Measurements from ENCODE around the gene RIN3. TPM values are rescaled to one million over a fixed set of nuclear protein-coding genes. Genes with fewer than 3 reads are reported as not detected.

The RIN3 gene
- total and polyA plus RNA-seq, 2 experiments from 2014 or later = 1.8 to 7.0 TPM

DNA sequence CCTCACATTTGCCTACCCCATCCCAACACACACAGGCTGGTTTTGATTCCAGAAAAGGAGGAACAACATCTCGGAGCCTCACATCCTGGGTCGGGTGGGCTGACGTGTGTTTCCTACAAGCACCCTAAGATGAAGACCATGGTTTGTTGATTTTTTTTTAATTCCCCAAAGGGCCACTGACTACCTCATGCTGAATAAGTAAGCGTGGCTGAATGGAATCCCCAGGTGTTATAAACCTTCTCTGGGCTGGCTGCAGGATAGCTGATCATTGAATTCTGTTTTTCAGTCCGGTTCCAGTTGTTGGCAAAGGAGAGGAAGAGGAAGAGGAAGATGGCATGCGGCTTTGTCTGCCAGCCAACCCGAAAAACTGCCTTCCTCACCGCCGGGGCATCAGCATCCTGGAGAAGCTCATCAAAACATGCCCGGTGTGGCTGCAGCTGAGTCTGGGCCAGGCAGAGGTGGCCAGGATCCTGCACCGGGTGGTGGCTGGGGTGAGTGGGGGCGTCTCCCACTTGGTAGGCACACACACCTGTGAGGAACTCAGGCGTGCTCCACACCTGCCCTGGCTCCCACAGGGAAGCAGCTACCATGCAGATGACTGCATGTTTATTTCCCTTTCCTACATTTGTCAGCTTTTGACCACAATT is 42.0 kb downstream of the RIN3 start:
- 93% methylated on average over 12 to 13 of the region's 13 CpGs for WGBS, 2 experiments (ENCODE audit: low coverage in 1 of 2, low lambda C conversion rate in 2 of 2, missing lambda C conversion rate in 2 of 2)
- H3K4me2 ChIP-seq (ENCODE audit: unreplicated experiment) = no peak overlapping the region
- TF ChIP-seq EZH2 (IDR thresholded peaks at IDR 0.05; ENCODE audit: insufficient read depth, poor library complexity, severe bottlenecking) (no peak), EZH2phosphoT487 (IDR thresholded peaks at IDR 0.05; ENCODE audit: insufficient read depth, low read depth) (no peak)

DNA sequence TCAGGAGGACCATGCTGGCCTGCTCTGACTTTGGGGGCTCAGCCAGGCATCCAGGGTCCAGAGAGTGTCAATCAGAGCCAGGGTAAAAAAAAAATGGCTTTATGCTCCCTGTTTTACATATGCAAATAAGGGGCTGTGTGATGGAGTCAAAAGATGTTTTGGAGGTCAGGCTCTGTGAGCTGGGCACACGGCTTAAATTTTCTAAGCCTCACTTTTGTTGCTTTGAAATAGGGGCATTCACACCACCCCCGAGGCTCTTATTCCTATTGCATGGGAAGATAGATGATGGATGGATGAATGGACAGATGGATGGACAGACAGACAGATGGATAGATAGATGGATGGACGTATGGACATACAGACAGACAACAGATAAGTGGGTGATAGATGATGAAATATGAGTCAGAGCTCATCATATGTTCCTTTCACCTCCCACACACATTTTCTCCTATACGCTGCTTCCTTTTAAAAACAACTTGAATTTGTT is 42.7 kb downstream of the RIN3 start:
- Histone ChIP-seq H3F3A (ENCODE audit: insufficient read depth) (no peaks in the 10 kb centered on the region), H3K9me3 (ENCODE audit: low read depth) (no peaks in the 10 kb centered on the region), H2AFZ (no peak overlapping the region), H3K9me2 (ENCODE audit: insufficient read depth) (no peaks in the 10 kb centered on the region), H3K36me3 (ENCODE audit: low read depth) (0 out of 2 replicates have a peak, but pooled peaks cover 6% of the 10 kb centered on the region), H3K4me1 (ENCODE audit: insufficient read depth) (peaks cover 10% of the 10 kb centered on the region), H3K4me3 (no peak overlapping the region), H3K27me3 (replicated peaks; ENCODE audit: insufficient read depth) (no peaks in the 10 kb centered on the region), H3K4me2 (ENCODE audit: unreplicated experiment) (peak overlapping the region; percentile 19), H4K20me1 (ENCODE audit: insufficient read depth) (no peaks in the 10 kb centered on the region), H3K79me2 (ENCODE audit: insufficient read depth) (peaks cover 28% of the 10 kb centered on the region), H3K27ac (no peak overlapping the region), H3K9ac (no peak overlapping the region)
- DNase-seq = peak; percentile 46
- TF ChIP-seq EZH2 (IDR thresholded peaks at IDR 0.05; ENCODE audit: insufficient read depth, poor library complexity, severe bottlenecking) (no peak), EZH2phosphoT487 (IDR thresholded peaks at IDR 0.05; ENCODE audit: insufficient read depth, low read depth) (no peak)
- in situ Hi-C loops (cut with MboI) = no loop called here
- WGBS, 2 experiments (ENCODE audit: low coverage in 1 of 2, low lambda C conversion rate in 2 of 2, missing lambda C conversion rate in 2 of 2) = 66 to 68% methylated on average over 4 of the region's 4 CpGs

More for the DNA sequence above, 42.0 kb downstream of the RIN3 start:
- Histone ChIP-seq H3K4me3 (no peak overlapping the region), H3K27me3 (replicated peaks; ENCODE audit: insufficient read depth) (no peaks in the 10 kb centered on the region), H3K27ac (no peak overlapping the region), H3K9me3 (ENCODE audit: low read depth) (no peaks in the 10 kb centered on the region), H3K9ac (no peak overlapping the region), H3K36me3 (ENCODE audit: low read depth) (0 out of 2 replicates have a peak, but pooled peaks cover 6% of the 10 kb centered on the region), H3K4me1 (ENCODE audit: insufficient read depth) (peaks cover 10% of the 10 kb centered on the region), H4K20me1 (ENCODE audit: insufficient read depth) (no peaks in the 10 kb centered on the region), H2AFZ (no peak overlapping the region), H3K9me2 (ENCODE audit: insufficient read depth) (no peaks in the 10 kb centered on the region), H3F3A (ENCODE audit: insufficient read depth) (0 out of 2 replicates have a peak, but pooled peaks cover under 1% of the 10 kb centered on the region), H3K79me2 (ENCODE audit: insufficient read depth) (peaks cover 31% of the 10 kb centered on the region)
- DNase-seq = no peak
- in situ Hi-C loops (cut with MboI) = no loop called here

DNA sequence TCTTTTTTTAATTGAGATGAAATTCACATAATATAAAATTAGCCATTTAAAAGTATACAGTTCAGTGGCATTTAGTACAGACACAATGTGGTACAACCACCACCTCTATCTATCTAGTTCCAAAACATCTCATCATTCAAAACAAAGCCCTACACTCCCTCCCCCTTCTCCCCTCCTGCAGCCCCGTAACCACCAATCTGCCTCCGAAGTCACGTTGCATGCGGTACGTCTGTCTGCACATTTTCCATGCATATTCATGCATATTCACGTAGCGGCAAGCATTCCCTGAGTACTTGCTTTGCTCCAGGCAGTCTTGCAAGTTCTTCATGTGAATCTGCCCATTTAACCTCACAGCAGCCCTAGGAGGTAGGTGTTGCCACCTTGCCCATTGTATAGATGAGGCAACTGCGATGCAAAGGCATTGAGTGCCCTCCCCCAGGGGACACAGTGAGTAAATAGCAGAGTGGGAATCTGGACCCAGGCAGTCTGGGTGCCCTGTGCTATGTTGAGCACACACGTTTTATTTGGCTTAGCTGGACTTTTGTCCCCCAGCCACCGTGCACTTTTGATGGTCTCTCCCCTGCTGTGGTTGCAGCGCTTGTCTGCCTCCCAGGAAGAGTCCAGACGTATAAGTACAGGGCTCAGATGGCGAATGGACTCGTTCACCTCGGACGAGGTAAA is 43.4 kb downstream of the RIN3 start:
- Histone ChIP-seq H3K9ac (no peak overlapping the region), H3K27ac (no peak overlapping the region), H3K9me2 (ENCODE audit: insufficient read depth) (no peaks in the 10 kb centered on the region), H4K20me1 (ENCODE audit: insufficient read depth) (no peaks in the 10 kb centered on the region), H2AFZ (no peak overlapping the region), H3K4me3 (no peak overlapping the region), H3K79me2 (ENCODE audit: insufficient read depth) (peaks cover 28% of the 10 kb centered on the region), H3F3A (ENCODE audit: insufficient read depth) (no peaks in the 10 kb centered on the region), H3K27me3 (replicated peaks; ENCODE audit: insufficient read depth) (no peaks in the 10 kb centered on the region), H3K36me3 (ENCODE audit: low read depth) (0 out of 2 replicates have a peak, but pooled peaks cover 6% of the 10 kb centered on the region), H3K9me3 (ENCODE audit: low read depth) (no peaks in the 10 kb centered on the region), H3K4me1 (ENCODE audit: insufficient read depth) (peaks cover 10% of the 10 kb centered on the region), H3K4me2 (ENCODE audit: unreplicated experiment) (peak overlapping the region; percentile 19)
- TF ChIP-seq EZH2phosphoT487 (IDR thresholded peaks at IDR 0.05; ENCODE audit: insufficient read depth, low read depth) (no peak), EZH2 (IDR thresholded peaks at IDR 0.05; ENCODE audit: insufficient read depth, poor library complexity, severe bottlenecking) (no peak)
- 97% methylated on average over 16 of the region's 16 CpGs for WGBS, 2 experiments (ENCODE audit: low coverage in 1 of 2, low lambda C conversion rate in 2 of 2, missing lambda C conversion rate in 2 of 2)
- in situ Hi-C loops (cut with MboI) = no loop called here
- no peak for DNase-seq

DNA sequence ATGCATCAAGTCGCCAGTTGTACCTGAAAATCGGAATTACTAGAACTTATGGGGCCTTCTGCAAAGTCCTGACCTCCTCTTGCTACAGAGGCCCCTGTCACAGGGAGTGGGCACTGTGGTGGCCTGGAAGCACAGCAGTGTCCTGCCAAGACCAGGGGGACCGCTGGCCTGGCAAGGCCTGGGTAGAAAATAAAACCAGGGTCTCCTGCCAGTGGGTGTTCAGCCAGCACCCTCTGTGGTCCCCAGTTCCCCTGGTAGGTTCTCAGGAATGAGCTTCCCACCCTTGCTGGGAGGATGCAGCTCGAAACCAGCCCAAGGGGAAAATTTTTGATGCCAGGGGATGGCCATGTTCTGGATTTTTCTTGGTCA is 43.9 kb downstream of the RIN3 start:
- WGBS, 2 experiments (ENCODE audit: low coverage in 1 of 2, low lambda C conversion rate in 2 of 2, missing lambda C conversion rate in 2 of 2) = 95 to 100% methylated on average over 4 of the region's 4 CpGs
- H3F3A ChIP-seq (ENCODE audit: insufficient read depth) = no peaks in the 10 kb centered on the region

More for the DNA sequence above, 43.9 kb downstream of the RIN3 start:
- no peak overlapping the region for H3K4me2 ChIP-seq (ENCODE audit: unreplicated experiment)
- in situ Hi-C loops (cut with MboI) = no loop called here
- H3K79me2 ChIP-seq (ENCODE audit: insufficient read depth) = peaks cover 24% of the 10 kb centered on the region
- H3K4me3 ChIP-seq = no peak overlapping the region
- TF ChIP-seq EZH2 (IDR thresholded peaks at IDR 0.05; ENCODE audit: insufficient read depth, poor library complexity, severe bottlenecking) (no peak), EZH2phosphoT487 (IDR thresholded peaks at IDR 0.05; ENCODE audit: insufficient read depth, low read depth) (no peak)
- no peak overlapping the region for H3K9ac ChIP-seq
- H3K27me3 ChIP-seq (replicated peaks; ENCODE audit: insufficient read depth) = no peaks in the 10 kb centered on the region
- no peak overlapping the region for H3K27ac ChIP-seq
- no peaks in the 10 kb centered on the region for H3K9me2 ChIP-seq (ENCODE audit: insufficient read depth)
- H2AFZ ChIP-seq = no peak overlapping the region
- H4K20me1 ChIP-seq (ENCODE audit: insufficient read depth) = no peaks in the 10 kb centered on the region
- H3K4me1 ChIP-seq (ENCODE audit: insufficient read depth) = peaks cover 10% of the 10 kb centered on the region
- H3K36me3 ChIP-seq (ENCODE audit: low read depth) = 0 out of 2 replicates have a peak, but pooled peaks cover 6% of the 10 kb centered on the region
- DNase-seq = no peak
- no peaks in the 10 kb centered on the region for H3K9me3 ChIP-seq (ENCODE audit: low read depth)
